ENCODE measurements around the gene SUPT16H.
"Not testable (repeated sequence)": the region's sequence is repeated elsewhere in the genome, so short reads cannot be mapped to it uniquely, and the experiment has no call there.

Gene SUPT16H

DNA sequence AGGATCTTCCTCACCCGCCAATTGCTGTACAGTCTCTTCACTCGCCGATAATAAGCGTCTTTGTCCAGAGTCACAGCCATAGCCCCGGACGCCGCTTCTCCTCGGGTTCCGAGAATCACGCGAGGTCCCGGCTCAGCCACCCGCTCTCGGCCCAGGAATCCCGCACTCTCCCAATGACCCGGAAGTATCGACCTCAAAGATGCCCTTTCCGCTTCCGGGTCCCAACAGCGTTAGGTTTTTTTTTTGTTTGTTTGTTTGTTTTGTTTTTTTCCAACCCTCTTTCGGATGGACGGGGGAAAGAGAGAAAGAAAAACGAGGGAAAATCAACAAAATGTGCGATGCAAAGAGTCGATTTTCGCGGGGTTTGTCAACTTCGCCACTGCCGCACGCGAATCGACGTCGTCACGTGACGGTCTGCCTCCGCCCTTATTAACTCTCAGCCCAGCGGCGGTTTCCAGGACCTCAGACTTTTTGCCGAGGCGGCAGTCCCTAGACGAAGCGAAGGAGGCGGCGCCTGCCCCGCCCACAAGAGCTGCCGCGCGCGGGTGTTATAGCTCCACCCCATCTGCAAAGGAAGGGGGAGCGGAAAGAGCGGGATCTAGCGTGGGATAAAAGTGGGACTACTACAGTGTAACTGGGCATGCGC lies at the start of gene SUPT16H:
Gene SUPT16H, minus strand, starts transcription at position 172 of the 646 bp plus-strand sequence. Its CDS starts 92 bp downstream, at position 80.
- DNase-seq (ENCODE audit: low read depth, low spot score): peak; percentile 88

DNA sequence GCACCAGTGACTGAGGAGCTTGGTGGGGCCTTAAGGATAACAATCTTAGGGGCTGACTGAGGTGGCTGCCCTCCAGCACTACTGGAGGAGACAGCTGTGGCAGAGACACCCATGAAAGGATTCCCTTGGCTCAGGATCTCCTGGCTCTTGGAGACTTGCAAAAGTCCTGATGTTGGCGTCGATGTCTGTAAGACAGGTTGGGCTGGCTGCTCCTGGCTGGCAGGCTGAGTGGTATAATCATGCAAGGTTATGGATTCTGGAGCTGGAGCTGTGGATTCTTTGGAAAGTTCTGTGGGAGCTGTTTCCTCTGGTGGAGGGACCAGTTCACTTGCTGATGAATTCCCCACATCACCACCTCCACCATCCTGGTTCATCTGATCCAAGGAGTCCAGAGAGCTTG lies 47.3 kb upstream of the SUPT16H start:
- no peak for DNase-seq (ENCODE audit: low read depth, low spot score)

DNA sequence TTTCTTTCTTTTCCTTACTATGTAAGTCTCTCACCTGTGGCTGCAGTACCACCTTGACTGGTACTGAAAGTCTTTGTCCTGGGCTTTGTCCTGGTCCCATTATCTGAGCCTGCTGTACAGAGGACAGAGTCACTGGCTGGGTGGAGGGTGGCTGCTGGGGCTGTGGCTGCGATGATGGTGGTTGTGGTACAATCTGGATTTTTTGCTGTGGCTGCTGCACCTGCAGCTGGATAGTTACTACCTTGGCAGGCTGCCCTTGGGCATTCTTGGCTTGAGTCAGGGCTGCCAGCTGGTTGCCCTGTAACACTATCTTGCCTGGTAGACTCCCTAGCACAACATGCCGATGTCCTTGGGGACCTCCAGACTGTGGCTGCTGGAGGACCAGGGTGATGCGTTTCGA lies 45.1 kb upstream of the SUPT16H start:
- no peak for DNase-seq (ENCODE audit: low read depth, low spot score)

DNA sequence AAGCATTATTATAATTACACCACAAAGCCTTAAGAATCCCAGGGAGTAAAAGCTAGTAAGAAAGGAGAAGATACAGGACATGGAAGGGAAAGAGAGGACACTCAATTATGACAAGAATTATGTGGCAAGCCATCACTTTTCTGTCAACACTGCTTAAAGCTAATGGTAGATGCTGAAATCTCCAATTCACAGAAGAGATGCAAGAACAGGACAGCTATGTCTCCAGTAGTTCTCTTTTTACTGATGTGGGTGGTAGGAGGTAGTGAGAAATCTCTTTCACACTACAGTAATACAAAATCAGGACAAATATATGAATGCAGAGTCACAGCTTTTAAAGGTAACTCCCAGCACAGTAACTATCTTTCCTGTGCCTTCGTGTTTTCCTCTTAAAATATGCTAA lies 42.9 kb upstream of the SUPT16H start:
- no peak for DNase-seq (ENCODE audit: low read depth, low spot score)

DNA sequence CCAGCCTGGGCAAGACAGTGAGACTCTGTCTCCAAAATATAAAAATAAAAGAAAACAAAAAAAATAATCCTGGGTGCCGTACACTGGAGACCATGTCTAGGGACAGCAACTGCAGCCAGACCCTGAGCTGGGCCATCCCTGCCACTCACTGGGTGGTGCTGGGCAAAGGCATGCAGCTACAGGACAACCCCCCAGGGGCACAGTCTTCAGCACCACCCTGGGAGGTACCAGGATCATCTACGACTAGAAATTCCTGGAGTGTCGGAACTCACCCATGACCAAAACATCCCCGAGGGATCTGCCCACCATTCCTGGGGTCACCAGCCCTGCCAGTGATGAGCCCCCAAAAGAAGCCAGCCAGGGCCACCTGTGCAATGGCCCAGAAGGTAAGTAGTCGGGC lies 35.7 kb upstream of the SUPT16H start:
- DNase-seq (ENCODE audit: low read depth, low spot score): no peak

DNA sequence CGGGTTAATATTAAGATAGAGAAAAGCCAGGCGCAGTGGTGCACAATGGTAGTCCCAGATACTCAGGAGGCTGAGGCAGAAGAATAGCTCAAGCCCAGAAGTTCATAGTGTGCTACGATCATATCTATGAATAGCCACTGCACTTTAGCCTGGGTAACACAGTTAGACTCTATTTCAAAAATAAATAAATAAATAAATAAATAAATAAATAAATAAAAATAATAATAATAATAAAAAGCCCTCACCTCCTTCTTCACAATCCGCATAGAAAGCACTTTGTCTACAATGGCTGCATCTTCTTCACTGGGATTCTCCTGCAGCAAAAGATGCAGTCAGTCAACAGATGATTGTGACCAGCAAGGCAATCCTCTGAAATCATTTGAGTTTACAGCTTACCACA lies 31.5 kb upstream of the SUPT16H start:
- DNase-seq (ENCODE audit: low read depth, low spot score): no peak

DNA sequence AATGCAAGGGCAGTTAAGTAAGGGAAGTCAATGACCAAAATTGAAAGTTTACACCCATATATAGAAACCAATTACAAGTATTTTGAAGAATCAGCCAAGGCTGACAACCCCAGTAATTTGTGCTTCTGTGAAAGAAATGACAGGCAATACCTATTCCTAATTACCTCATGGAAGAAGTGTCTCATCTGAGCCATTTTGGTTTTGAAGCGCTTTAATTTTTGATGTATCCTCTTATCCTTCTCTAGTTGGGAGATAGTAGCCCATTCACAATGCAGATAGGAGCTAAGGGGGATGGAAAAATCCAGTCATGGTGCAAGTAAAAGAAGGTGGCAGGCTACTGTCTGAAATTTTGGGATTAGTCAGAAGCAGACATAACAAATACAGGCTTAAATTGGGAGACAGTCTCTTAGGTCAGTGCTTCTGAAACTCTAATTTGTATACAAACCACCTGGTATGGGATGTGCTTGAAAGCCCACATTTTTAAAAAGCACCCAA lies 30.4 kb upstream of the SUPT16H start:
- DNase-seq (ENCODE audit: low read depth, low spot score): no peak

DNA sequence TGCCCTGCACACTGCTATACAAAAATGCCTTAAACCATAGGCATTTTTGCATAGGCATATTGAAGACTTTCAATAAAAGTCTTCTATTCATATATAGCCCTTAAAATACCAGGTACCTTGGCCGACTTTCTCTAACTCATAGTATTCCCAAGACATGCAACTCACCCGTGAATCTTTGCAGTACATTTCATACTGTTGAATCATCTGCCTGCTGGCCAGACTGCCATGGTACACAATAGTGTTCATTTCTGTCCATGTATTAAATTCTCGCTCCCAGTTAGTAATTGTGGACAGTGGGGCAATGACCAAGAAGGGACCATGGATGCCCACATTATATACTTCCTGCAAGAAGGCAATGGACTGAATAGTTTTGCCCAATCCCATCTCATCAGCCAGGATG lies 24.3 kb upstream of the SUPT16H start:
- DNase-seq (ENCODE audit: low read depth, low spot score): no peak

DNA sequence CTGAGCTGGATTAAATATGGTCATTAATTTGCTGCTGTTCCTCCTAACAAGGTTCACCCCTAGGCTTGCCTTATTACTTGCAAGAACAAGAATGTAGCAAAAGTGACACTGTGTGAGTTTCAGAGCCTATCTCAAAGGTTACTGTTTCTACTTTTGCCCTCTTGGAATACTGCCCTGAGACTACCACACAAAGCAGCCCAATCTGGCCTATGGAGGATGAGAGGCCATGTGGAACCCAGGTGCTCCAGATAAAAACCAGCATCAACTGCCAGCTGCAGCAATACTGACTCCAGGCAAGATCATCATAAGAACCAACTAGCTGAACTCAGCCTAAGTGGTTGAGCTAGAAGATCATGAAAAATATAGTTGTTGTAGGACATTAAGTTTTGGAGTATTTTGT lies 22.4 kb upstream of the SUPT16H start:
- DNase-seq (ENCODE audit: low read depth, low spot score): no peak

DNA sequence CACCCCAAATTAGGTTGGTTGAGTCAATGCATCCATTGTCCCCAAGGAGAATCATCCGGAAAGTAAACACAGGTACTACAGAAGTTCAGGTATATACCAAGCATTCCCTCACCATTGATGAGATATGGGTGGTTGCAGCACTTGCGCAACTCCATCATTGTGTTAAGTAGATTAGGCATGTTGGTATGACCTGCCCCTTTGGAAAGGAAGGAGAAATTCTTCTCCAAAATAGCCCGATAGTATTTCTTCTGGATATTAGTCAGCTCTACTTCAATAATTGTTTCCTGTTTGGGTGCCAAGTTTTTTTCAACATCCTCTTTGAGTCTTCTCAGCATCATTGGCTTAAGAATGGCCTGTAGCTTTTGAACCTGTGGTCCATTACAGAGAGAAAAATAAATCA lies 21.3 kb upstream of the SUPT16H start:
- DNase-seq (ENCODE audit: low read depth, low spot score): no peak

DNA sequence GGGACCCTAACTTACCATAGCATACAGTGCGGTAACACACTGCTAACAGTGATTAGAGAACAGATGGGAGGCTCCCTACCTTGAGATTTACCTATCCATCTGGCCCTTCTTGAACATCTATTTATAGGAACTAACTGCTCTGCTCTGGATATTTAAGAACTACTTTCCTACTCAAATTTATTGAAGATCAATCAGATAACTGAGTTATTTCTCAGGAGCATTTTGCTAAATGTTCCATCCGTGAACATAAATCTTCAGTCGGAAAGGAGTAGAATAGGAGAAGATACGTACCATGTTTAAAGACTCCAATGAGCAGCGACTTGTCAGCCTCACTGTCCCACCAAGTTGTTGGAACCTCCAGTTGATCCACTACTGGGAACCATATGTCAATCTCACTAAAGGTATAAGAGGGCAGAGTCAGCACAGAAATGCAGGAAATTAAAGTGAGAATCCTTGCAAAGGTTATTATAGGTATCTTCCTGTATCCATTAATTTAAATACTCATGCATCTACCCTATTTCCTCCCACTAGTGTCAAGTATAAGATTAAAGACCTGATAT lies 15.6 kb upstream of the SUPT16H start:
- no peak for DNase-seq (ENCODE audit: low read depth, low spot score)

DNA sequence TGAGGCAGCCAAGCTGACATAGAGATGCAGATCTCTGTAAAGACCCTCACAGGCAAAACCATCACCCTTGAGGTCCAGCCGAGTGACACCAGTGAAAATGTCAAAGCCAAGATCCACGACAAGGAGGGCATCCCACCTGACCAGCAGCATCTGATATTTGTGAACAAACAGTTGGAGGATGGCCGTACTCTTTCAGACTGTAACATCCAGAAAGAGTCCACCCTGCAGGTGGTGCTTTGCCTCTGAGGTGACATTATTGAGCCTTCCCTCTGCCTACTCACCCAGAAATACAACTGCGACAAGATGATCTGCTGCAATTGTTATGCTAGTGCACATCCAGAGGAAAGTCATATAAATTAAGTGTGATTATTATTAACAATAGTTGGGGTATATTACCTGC lies 15.1 kb upstream of the SUPT16H start:
- no peak for DNase-seq (ENCODE audit: low read depth, low spot score)

DNA sequence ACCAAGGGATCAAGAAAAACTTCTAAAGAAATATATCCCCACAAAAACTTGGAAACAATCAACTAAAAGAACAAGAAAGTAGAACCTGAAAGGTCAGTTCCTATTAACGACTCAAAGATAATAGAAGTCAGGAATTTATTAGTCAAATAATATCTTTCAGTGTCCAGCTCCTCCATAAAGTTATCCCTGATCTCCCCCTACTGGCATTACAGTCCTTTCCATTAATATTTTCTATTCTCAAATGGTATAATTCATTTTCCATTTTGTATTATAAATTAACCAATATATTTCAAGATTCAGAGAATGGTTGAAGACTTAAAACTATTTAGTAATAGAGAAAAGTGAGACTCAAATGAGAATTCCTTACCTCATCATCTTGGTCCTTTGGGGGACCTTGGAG lies 11.6 kb upstream of the SUPT16H start:
- no peak for DNase-seq (ENCODE audit: low read depth, low spot score)

DNA sequence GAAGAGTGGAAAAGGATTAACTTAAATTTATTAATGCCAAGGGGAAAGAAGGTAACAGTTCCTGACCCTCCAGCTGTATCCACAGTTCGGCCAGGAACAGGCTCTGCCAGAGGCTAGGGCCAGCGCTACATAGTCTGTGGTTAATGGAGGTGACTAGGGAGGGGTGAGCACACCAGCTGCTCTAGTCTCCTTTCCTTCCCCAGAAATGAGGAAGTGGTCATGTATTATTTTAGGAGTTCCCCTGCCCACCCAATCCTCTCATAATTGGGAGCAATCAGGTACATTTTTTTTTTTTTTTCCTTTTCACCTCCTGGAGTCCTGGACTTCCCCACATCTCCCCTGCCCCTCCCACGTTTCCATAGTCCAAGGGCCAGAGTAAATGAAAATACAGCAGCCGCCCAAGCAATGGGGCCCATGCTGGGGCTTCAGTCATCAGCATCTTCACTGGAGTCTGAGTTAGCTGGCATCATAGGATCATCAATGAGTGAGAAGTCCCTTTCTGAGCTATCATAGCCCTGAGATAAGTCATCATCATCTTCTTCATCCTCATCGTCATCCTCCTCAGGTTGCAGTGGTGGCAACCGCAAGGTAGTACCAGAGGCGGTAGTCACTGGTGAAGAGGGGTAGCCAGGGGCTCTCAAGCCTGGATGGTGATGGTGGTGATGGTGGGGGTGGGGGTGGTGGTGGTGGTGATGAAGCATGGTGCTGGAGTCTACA lies 1.5 kb upstream of the SUPT16H start:
- no peak for DNase-seq (ENCODE audit: low read depth, low spot score)

DNA sequence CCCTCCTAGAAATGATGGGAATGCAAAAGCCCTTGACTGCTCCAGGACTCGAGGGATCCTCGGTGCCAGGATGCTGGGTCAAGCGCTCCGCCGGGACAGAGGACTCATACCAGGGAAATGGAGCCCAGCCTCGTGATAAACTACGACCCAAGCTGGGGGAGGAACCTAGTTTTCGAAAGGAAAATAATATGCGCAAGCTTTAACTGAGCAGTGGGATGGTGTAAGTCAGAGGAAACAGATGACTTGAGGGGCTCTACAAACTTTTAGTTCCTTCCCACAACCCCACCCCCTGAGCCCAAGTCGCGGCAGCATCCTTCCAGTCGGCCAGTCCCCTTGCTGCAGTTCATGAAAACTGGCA lies 654 bp upstream of the SUPT16H start:
- no peak for DNase-seq (ENCODE audit: low read depth, low spot score)

DNA sequence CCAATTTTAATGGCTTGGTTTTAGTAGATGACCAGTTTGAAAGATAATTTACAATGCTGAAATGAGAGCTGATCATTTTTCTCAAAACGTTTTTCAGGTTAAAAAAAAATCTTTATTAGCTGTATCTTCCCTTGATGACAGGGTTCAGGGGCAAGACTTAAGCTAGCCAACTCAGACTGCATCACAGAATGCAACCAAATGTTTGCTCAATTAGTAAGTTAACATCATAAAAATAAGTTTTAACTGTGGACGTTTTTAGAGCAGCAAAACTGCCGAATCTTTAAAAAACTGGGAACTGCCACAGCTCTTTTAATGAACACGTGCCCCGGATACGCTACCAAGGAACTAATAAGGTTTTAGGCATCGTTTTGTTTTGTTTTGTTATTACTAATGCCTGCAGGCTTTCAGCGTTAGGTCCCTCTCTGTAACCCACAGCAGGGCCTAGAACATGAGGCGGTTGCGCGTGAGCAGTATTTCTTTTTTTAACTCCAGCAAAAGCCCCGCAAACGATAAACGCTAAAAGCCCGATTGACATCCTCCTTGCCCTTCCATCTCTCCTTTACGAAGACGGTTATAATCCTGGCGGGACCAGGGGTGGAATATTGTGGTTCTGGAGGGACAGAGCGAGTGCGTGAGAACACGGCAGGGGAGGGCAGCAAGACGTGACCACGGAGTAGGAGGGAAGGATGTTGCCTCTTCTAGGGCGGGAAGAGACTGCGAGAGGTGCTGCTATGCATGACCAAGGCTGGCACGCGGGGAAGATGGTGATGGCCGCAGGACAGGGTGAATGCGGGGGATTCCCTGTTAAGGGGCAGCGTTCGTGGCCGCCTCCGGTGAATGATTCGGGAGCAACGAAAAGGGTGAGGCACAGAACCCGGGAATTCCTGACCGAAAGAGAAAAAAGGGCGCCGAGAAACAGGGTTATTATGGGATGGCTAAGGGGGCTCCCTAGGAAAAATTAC lies 652 bp downstream of the SUPT16H start:
- DNase-seq (ENCODE audit: low read depth, low spot score): no peak

DNA sequence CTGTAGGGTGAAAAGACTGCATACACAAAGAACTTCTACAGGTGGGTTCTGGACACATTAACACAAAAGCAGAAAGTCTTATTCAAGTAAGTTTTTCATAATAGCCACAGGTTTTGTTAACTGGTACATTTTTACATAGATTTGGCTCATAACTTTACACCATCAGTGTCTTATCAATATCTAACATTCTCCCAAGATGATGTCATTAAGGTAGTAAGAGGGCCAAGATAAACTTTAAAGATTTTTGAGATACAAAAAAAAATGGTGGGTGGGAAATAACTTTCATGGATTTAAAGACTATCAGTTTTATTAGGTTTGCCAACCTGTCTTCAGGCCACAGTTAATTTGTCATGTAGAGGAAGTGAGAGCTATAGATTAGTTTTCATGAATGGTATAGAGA lies 1.7 kb downstream of the SUPT16H start:
- no peak for DNase-seq (ENCODE audit: low read depth, low spot score)

DNA sequence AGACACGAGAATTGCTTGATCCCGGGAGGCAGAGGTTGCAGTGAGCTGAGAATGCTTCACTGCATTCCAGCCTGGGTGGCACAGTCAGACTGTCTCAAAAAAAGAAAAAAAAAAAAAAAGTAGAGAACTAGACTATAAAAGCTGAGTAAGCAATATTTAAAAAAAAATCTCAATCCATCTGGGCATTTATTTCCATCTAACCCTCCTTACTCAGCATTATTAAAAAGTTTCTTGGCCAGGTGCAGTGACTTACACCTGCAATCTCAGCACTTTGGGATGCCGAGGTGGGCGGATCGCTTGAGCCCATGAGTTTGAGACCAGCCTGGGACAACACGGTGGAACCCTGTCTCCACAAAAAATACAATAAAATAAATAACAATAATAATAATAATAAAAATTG lies 4.5 kb downstream of the SUPT16H start:
- DNase-seq (ENCODE audit: low read depth, low spot score): no peak

DNA sequence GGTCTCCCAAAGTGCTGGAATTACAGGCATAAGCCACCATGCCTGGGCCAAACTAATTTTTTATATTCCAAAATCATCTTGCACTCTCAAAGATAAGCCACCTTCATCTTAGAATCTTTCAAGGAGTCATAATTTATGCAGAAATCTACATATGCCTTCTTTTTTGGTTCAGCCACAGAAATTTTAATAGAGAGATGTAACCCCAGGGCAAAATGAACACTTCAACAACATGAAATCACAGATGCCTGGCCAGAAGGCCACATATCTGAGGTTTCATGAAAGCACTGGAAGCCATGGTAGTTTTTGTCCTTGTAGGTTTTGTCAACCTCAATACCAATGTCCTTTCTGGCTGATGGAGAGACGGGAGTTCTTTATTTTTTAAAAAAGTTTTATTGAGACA lies 9.8 kb downstream of the SUPT16H start:
- DNase-seq (ENCODE audit: low read depth, low spot score): no peak

DNA sequence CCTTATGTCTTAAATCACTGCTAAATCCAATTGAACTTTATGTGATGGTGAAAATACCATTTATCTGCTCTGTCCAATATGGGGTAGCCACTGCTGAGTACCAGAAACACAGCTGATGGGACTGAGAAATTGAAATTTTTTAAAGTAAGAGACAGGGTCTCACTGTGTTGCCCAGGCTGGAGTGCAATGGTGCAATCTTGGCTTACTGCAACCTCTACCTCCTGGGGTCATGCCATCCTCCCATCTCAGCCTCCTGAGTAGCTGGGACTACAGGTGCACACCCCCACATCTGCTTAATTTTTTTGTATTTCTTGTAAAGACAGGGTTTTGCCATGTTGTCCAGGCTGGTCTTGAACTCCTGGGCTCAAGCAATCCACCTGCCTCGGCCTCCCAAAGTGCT lies 11.0 kb downstream of the SUPT16H start:
- not testable (repeated sequence) for DNase-seq (ENCODE audit: low read depth, low spot score)

DNA sequence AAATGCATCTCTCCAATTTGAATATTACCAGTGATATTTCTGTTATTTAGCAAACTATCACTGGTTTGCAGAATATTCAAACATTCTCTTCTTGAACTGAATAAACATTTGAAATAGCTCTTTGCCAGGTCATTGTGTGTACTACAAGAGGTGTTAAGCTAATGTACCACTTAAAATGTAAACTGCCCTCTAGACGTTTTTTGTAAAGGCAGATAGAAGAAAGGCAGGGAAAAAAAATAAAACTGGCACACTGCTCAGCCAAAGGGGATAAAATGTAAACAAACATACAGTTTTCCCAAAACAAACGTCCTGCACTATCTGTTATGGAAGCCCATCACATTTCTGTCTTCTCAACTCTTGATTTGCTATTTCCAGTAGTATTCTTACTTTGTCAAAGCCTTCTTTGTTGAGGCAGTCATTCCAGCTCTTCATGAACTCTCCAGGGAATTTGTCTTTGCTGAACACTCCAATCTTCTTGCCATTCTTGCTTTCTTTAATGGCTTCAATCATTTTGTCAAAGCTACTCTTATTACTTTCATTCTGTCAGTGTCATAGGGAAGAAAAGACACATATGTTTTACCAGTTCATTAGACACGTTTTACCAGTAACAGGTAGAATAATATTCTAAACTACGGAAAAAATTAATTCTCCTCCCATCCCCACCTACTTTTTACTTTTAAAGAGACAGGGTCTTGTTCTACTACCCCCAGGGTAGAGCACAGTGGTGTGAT lies 13.7 kb downstream of the SUPT16H start:
- no peak for DNase-seq (ENCODE audit: low read depth, low spot score)
